Prostate gland (tissue), 2 donors: Measurements from ENCODE around the gene NDUFS2. TPM values are rescaled to one million over a fixed set of nuclear protein-coding genes. Genes with fewer than 3 reads are reported as not detected.

Source experiments
- DNase-seq: peaks from one replicate; pipeline ENCODE4 v3.0.0-alpha.2; 2019; ENCODE audit warnings: low spot score
- H3K27ac ChIP-seq, 2 donors: fragments of 200-600 bp; sonication (generic); 2 replicates each; pipeline ENCODE4 v1.5.1; 2017 to 2019
- H3K27me3 ChIP-seq: fragments of 200-600 bp; sonication (generic); replicated peaks from 2 replicates; pipeline ENCODE4 v1.5.1; 2019; ENCODE audit not compliant: insufficient read depth
- H3K36me3 ChIP-seq, 2 donors: fragments of 200-600 bp; sonication (generic); 1 replicate in 1 of 2; 2 replicates in 1 of 2; pipeline versions ENCODE4 v1.5.1 to v1.8.1; 2017 to 2019
- H3K4me1 ChIP-seq: fragments of 200-600 bp; sonication (generic); replicated peaks from 2 replicates; pipeline ENCODE4 v1.5.1; 2019
- H3K4me3 ChIP-seq, 2 donors: fragments of 200-600 bp; sonication (generic); 2 replicates each; pipeline ENCODE4 v1.5.1; 2017 to 2019
- H3K9me3 ChIP-seq: fragments of 200-600 bp; sonication (generic); 2 replicates; pipeline ENCODE4 v1.5.1; 2017
- POLR2A ChIP-seq: fragments of 450-650 bp; IDR thresholded peaks from one replicate; pipeline ENCODE4 v1.6.1; 2016; ENCODE audit warnings: antibody characterized with exemption, mild to moderate bottlenecking
- POLR2AphosphoS5 ChIP-seq: sonication (generic); formaldehyde crosslinking; IDR thresholded peaks from one replicate; pipeline ENCODE4 v1.6.1; 2017; ENCODE audit warnings: antibody characterized with exemption
- WGBS: methylation state at CpG from one replicate; pipeline ENCODE4 v1.1.5; 2018; 5-methylcytosine and 5-hydroxymethylcytosine counted together
- intact Hi-C: fragments of 100-400 bp; cut with DNase I; formaldehyde crosslinking; loops from one replicate; pipeline ENCODE4 v1.14.2; 2022
- total RNA-seq, 2 donors: library from RNA; depleted of rRNA; stranded (reverse); fragments of >200 nt; gene quantifications; one replicate each; pipeline ENCODE4 v1.1.0, GENCODE V29; 2016
- TF ChIP-seq, protein P1 (sequence below), 4 experiments: fragments of 200-600 bp in 2 of 4; fragments of 450-650 bp in 2 of 4; sonication (generic) in 2 of 4; IDR thresholded peaks; 1 replicate in 3 of 4; 2 replicates in 1 of 4; pipeline ENCODE4 v1.5.1; 2016 to 2019; ENCODE audit warnings: antibody characterized with exemption in 4 of 4, mild to moderate bottlenecking in 2 of 4, moderate library complexity in 2 of 4

The NDUFS2 gene
- total RNA-seq, 2 donors from 2014 or later, result 108 to 111 TPM

- intact Hi-C loops, result no loop called here
- no peak for TF ChIP-seq POLR2AphosphoS5
- TF ChIP-seq, protein P1, sequence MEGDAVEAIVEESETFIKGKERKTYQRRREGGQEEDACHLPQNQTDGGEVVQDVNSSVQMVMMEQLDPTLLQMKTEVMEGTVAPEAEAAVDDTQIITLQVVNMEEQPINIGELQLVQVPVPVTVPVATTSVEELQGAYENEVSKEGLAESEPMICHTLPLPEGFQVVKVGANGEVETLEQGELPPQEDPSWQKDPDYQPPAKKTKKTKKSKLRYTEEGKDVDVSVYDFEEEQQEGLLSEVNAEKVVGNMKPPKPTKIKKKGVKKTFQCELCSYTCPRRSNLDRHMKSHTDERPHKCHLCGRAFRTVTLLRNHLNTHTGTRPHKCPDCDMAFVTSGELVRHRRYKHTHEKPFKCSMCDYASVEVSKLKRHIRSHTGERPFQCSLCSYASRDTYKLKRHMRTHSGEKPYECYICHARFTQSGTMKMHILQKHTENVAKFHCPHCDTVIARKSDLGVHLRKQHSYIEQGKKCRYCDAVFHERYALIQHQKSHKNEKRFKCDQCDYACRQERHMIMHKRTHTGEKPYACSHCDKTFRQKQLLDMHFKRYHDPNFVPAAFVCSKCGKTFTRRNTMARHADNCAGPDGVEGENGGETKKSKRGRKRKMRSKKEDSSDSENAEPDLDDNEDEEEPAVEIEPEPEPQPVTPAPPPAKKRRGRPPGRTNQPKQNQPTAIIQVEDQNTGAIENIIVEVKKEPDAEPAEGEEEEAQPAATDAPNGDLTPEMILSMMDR (IDR thresholded peaks at IDR 0.05), result no peak
- no peak for TF ChIP-seq POLR2A
Measured at GRCh38 chr1:161161652-161162051, 40.5 kb upstream of the NDUFS2 start.

GRCh38 chr1:161162052-161162451 lies 40.1 kb upstream of the NDUFS2 start:
- TF ChIP-seq POLR2AphosphoS5, result no peak
- TF ChIP-seq, protein P1 (IDR thresholded peaks at IDR 0.05), result no peak
- TF ChIP-seq POLR2A, result no peak
- Histone ChIP-seq H3K4me1 (peaks cover 2% of the 10 kb centered on the region), H3K27ac (no peak overlapping the region), H3K36me3 (no peaks in the 10 kb centered on the region), H3K27me3 (no peaks in the 10 kb centered on the region), H3K4me3 (no peak overlapping the region), H3K9me3 (no peaks in the 10 kb centered on the region)
- no peak for DNase-seq
- WGBS, result 76% methylated on average over 7 of the region's 7 CpGs
- intact Hi-C loops, result no loop called here

More at GRCh38 chr1:161161652-161162051, 40.5 kb upstream of the NDUFS2 start:
- Histone ChIP-seq H3K27me3 (no peaks in the 10 kb centered on the region), H3K27ac (no peak overlapping the region), H3K4me1 (peaks cover 2% of the 10 kb centered on the region), H3K4me3 (no peak overlapping the region), H3K9me3 (no peaks in the 10 kb centered on the region), H3K36me3 (no peaks in the 10 kb centered on the region)
- WGBS, result 77% methylated on average over 5 of the region's 5 CpGs
- no peak for DNase-seq

GRCh38 chr1:161162806-161163205 lies 39.4 kb upstream of the NDUFS2 start:
- 92% methylated on average over 10 of the region's 10 CpGs for WGBS
- Histone ChIP-seq H3K4me3 (no peak overlapping the region), H3K27me3 (no peaks in the 10 kb centered on the region), H3K4me1 (peaks cover 2% of the 10 kb centered on the region), H3K36me3 (no peaks in the 10 kb centered on the region), H3K9me3 (no peaks in the 10 kb centered on the region), H3K27ac (no peak overlapping the region)
- TF ChIP-seq POLR2AphosphoS5, result no peak
- intact Hi-C loops, result no loop called here
- DNase-seq, result no peak

- intact Hi-C loops, result no loop called here
- TF ChIP-seq POLR2A, result no peak
- no peak for TF ChIP-seq POLR2AphosphoS5
- TF ChIP-seq, protein P1 (IDR thresholded peaks at IDR 0.05), result no peak
- no peak overlapping the region for H3K4me3 ChIP-seq
- H3K9me3 ChIP-seq, result no peaks in the 10 kb centered on the region
- H3K4me1 ChIP-seq, result peaks cover 2% of the 10 kb centered on the region
- H3K36me3 ChIP-seq, result no peaks in the 10 kb centered on the region
- DNase-seq, result no peak
- no peak overlapping the region for H3K27ac ChIP-seq
- H3K27me3 ChIP-seq, result no peaks in the 10 kb centered on the region
- 86% methylated on average over 5 of the region's 5 CpGs for WGBS
Measured at GRCh38 chr1:161163793-161164192, 38.4 kb upstream of the NDUFS2 start.

GRCh38 chr1:161164901-161165610 lies 37.1 kb upstream of the NDUFS2 start:
- WGBS, result 54% methylated on average over 14 of the region's 14 CpGs
- no peaks in the 10 kb centered on the region for H3K36me3 ChIP-seq
- TF ChIP-seq POLR2AphosphoS5, result no peak
- TF ChIP-seq, protein P1 (IDR thresholded peaks at IDR 0.05), result no peak
- no peak for TF ChIP-seq POLR2A
- peak overlapping the region; percentile 53 to 61 for H3K4me3 ChIP-seq
- no peaks in the 10 kb centered on the region for H3K9me3 ChIP-seq
- no peak for DNase-seq
- H3K27me3 ChIP-seq, result no peaks in the 10 kb centered on the region
- intact Hi-C loops, result no loop called here
- H3K4me1 ChIP-seq, result peaks cover 2% of the 10 kb centered on the region
- H3K27ac ChIP-seq, result peak overlapping the region; percentile 89 to 90
